Kasumi-1 (cell line): ENCODE data around the gene FHIT.

ENCODE experiments used
- DNase-seq, 2 experiments: peaks; one replicate each; lab custom pipeline; 2025; lab: John Stamatoyannopoulos, UW

The FHIT gene

DNA sequence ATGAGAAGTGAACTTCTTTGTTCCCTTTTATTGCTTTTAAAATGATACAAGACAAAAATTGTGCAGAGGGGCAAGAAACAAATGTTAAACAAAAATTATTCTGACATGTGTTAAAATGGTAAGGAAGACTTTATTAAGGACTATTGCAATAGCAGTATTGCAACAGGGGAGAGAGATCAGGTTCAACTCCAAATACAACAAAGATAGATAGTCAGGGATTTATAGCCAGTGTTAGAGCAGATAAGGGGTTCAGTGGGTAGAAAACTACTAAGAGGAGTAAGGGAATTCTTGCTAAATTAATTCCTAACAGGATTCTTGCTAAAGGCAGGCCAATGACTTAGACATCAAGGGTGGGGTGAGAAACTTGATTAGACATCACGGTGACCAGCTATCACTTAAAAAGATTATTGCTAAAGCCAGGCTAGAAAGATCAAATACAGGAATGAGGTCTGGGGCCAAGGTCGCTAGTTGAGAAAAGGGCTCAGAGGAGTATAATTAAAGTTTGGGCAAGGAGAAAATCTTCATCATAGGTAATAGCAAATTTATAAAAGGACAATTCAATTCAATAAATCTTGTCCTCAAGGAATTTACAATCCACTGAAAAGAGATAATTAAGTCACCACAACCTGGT, 81.5 kb downstream of the FHIT start:
- no peak for DNase-seq

DNA sequence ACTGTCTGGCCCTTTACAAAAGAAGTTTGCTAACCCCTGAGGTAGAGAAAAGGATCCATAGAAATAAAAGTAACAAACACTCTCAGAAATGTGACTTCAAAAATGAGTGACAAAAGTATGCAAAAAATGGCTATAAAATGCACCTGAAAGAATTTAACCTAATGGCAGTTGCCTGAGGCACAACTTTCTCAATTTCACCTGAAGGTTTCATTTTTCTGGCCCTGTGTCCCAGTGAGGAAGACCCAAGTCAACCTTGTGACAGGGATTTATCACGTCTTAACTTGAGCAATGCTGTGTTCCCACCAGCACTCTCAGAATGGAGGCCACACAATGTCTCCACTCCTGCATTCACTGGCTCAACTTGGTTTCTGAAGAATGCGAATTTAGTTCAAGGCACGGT, 83.0 kb downstream of the FHIT start:
- DNase-seq: no peak

DNA sequence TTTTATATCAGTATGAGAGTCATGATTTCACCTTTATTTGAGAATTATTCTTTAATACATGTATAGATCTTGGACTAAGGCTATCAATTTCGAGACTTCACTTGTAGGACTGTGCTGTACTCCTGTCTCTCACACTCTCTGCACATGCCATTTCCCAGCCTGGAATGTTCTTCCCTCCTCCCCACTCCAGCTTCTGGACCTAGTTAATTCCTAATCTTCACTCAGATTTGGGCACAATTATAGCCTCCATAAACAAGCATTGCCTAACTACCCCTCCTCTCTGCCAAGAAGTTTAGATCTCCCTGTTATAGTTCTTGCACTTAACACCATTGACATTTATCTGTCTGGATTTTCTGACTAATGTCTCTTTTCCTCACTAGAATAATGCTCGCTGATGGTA, 88.3 kb downstream of the FHIT start:
- no peak for DNase-seq

DNA sequence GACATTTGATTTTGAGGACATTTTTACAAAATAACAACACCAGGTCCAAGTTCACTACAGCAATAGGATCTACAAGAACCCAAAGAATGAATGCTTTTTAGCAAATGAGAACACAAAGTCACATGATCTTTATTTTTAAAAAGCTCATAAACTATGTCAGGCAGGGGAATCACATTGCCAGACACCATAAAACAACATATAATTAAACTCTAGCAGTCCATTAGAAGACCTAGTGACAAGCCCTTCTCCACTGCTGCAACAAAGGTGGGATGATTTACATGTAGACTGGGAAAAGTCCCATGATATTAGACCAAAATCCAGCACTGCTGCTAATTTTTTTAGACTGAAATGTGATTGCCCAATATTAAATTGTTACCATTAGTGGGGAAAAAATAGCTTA, 92.6 kb downstream of the FHIT start:
- DNase-seq: no peak

DNA sequence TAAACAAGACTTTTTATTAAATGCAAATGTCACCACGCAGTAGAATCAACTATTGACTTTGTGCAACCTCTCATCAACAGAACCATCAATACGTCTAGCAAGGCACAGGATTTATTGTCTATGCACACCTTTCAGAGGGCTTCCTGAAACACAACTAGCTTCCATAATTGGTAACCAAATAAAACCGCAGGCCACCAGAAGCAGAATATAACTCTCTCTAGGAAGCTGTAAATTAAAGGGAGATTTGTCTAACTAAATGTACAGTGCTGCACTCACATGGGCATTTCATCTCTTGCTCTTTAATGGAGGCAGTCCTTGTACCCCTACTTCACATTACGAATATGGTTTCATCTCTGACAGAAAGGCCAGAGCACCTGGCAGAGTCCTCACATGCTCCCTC, 93.0 kb downstream of the FHIT start:
- DNase-seq: no peak

DNA sequence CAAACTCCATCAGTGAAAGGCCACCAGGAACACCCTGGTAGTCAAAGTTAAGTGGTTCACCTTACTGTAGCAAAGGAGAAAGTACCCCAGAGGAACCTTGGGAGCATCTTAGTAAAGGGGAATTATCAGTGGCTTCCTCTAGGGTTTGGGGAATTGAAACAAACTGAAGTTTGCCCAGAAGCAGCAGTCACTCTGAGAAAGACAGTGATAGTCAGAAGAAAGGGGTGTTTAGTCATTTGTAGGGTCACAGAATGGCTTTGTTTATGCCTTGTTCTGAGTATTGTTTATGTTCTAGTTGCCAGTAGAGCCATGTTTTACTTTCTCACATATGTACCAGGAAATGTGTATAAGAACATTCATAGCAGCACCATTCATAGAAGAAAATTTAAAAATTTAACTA, 93.8 kb downstream of the FHIT start:
- no peak for DNase-seq

DNA sequence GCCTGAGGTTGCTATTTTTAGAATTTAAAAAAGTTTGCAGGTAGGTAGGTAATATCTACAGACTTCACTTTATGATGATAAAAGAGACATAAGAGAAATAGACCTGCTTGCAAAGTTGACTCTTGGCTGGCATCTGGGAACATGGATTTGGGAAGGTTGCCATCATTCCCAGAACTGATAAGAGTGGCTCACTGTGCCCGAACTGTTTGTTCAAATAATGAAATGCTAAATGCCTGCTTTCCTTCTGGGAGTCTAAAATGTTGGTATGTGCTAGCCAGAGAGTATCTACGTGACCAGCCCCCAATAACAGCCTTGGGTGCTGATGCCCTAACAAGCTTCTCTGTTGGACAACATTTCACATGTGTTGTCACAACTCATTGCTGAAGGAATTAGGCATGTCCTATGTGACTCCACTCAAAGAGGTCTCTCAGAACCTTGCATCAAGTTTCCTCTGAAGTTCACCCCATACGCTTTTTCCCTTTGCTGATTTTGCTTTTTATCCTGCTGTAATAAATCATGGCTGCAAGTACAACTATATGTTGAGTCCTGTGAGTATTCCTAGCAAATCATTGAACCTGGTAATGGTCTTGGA, 95.5 kb downstream of the FHIT start:
- no peak for DNase-seq

DNA sequence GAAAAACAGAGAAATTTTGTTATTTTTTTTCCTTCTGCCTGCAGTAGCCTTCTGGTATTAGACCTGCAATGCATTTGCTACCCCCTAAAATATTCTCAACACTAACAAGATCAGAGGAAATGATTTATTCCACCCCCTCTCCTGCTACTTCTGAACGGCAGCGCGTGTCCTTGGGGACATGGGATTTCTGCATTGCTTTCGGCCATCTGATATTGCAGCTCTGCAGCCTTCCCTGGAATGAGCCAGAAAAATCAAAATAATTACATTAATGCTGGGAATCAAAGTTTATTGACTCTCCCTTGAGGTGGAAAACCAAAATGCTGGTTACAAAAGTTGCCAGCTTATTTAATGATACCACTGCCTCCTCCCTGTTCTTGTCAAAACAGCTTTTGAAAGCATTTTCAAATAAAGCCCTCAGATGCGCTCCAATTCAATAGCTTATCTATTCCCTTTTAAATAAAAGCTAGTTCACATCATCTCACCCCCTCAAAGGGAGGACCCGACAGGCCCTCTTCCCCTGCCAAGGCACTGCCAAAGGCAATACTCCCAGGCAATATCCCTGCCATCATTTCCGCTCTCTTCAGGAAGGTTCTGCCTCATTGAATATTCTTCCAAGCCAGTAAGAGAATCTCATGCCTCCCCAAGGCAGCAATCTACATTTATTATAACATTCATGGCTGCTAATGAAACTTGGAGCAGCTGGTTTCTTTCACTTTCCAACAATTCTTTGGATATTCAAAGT, 96.6 kb downstream of the FHIT start:
- DNase-seq: no peak

DNA sequence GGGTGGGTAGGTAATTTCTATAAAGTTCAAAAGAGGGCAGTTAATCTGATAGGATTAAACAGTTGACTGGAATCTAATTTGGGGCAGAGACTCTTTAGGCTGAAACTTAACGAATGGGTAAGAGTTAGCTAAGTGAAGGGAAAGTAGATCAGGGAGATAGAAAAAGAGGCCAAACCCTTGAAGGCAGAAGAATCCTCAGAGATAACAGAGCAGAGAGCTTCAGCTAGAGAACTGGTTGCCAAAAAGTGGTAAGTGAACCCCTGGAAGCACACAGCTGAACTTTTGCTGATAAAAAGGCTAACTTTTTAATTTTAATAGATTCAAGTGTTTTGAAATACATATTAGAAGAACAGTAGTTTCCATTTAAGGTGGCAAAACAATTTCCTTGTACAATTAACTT, 99.2 kb downstream of the FHIT start:
- no peak for DNase-seq

DNA sequence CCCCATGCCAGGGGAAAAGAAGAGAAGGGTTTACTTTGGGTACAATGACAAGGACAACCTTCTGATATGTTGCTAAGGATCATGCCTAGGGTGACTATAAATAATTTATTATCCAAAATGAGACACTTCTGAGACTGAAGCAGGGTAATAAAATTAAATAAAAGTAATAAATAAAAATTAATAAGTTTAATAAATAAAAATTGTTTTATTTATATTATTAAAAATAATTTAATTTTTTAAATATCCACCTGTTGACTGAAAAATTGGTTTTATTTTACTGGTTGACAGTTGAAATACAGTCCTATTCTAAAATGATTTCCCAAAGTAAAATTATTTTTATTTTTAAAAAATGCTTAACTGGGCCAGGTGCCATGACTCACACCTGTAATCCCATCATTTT, 102.0 kb downstream of the FHIT start:
- DNase-seq: no peak

DNA sequence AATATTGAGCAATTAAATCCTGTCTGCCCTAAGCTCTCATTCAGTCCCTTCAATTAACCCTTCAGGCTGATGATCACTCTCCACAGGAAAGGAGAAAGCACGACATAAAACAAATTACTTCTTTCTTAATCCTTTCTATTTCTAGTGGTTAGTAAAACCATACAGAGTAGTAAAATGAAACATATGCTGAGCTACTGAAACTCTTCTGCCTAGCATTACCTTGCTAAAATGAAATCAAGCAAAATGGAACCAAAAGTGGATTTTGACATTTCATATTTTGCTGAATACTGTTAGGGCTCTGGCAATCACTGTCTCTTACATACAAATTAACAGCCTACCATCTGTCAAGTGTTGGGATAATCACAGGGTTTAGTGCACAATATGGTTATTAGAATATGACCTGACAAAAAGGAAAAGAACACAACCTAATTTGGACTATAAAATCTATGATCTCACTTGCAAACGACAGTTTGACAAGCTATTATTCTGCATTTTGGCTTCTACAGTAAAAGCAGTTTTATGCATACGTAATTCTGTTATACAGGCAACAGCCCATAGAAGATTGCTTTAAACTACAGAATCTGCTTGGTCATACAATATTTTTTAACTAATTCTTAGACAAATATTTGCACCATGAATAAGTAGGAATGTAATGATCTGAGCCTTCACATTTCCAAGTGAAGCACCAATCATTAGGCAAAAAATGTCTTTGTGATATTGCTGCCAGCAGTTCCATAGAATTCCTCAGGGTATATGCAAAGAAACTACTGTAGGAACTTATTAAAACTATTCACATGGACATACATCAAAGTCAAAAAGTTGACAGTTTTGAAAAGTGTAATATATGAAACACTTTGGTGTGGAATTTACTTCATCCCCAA, 105.0 kb downstream of the FHIT start:
- DNase-seq: no peak

DNA sequence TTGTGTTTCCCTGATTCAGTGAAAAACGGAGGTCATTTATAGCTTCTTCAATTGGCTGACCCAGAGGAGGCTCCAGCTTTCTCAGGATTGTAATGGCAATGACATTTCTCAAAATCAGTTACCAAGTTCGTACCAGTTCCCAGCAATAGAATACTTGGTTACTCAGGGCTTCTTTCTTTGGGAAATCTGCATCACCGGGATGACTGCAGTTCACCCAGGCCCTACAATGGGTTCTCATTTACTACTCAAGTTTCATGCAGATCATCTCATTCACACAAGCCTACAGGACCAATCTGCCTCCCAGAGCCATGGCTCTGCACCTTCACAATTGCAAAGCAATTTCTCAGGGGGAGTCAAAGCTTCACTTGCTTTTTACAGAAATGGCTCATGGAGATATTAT, 109.6 kb downstream of the FHIT start:
- DNase-seq: no peak

DNA sequence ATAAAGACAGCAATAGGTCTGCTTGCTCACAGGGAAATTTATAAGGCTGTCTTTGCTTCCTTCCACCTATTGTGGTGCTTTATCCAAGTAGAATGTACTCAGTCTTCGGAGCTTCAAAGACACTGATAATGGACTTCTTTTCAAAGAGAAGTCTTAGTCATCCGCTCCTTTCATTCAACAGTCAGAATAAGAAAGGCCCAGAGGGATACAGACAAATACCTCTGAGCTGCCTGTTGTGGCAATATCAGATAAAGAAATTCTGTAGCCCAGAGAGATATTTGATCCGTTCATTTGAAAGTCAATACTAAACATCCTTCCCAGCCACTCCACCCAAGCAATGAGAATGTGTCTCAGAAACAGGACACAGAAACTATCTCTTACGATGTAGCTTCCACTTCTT, 110.0 kb downstream of the FHIT start:
- DNase-seq: no peak

DNA sequence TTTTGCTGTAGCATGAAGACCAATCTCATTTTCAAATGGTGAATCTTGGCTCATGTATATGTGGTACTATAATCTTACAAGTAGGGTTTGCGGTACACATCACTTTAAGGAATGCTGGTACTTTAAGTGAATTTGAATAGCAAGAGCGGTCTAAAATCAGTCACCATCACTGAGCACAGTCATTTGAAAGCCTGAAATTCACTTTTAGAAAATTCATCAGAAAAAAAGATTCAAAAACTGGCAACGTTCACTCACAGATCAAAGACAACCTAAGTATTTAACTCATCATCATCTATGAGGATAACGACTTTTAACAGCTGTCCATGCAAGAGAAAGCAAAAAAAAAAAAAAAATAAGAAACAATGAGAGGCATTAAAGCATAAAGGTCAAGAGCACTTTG, 111.6 kb downstream of the FHIT start:
- DNase-seq: no peak

DNA sequence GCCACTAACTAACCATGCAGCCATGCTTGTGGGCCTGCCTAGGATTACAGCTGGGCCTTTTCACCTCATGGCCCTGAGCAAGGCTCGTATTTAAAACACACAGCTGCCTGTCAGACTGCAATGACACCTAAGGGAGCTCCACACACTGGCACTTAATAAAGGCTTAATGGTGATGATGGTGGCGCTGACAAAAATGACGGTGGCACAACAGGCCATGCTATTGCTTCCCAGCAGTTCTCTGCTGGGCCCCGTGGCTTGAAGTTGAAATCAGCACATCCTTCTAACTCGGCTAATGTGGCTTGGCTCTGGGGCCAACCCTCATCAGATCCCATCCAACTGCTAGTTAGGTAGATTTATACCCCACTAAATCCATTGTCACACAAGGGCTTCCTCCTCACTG, 112.9 kb downstream of the FHIT start:
- no peak for DNase-seq

DNA sequence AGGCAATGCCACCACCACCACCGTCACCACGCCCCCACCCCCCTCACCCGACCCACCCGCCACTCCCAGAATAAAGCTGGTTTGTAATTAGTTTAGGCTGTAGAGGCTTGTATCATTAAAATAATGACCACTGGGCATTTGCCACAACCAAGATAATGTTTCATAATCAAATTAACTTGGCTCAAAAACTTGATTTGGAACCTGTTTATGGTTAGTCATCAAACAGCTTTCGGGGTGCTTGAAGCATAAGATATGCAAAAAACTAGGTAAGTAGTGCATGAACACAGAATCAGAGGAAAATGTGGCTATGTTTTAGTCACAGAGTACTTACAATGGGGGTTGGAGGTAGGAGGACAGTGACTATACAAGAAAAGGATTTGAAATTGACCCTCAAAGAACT, 115.1 kb downstream of the FHIT start:
- no peak for DNase-seq

DNA sequence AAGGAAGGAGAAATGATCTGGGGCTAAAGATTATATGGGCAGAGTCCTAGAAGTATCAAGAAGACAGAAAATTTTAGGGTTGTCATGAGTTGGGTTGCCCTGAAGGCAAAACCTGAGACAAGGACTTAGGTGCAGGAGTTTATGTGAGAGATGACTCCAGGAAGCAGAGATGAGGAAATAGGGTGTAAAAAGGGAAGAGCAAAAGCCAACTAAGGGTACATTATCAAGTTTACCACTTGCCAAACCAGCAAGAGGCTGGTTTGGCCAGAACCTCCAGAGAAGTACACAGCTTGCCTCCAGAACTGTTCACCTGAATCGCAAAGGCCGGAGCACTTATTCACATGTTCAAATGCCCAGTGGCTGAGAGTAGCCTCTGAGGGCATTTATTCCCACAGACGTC, 116.7 kb downstream of the FHIT start:
- DNase-seq: peak; percentile 6 to 16

DNA sequence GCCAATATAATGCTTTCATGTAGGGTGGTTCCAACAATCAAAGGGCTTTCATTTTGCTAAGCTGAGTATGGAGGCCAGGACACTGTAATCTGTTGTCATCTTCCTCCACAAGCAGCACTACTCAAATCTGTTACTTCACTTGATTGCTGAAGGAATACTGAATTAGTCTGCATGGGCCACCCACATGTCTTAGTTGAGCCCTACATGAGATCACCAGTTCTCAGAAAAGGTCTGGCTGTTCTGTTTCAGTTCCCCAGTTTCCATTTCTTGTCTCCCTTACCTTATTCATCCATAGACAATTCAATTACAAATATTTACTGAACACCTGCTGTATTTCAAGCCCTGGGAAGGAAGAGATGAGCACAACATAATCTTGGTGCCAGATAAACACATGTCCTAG, 119.2 kb downstream of the FHIT start:
- no peak for DNase-seq

DNA sequence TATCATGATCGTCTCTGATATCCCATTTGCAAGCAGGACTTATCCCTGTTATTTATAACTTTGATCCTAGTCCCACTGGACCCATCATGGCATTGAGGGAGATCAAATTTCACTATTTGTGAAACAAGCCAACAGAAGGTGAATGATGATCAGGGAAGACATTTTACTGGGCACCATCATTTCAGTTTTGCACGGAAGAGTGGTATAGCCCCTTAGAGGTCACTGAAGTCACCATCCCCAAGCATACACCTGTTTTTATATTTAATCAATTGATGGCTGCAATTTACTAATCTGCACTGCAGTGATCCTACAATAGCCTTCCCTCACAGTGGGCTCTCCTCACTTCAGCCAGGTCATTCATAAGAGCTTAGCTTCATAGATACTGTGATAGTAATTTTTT, 132.4 kb downstream of the FHIT start:
- no peak for DNase-seq

DNA sequence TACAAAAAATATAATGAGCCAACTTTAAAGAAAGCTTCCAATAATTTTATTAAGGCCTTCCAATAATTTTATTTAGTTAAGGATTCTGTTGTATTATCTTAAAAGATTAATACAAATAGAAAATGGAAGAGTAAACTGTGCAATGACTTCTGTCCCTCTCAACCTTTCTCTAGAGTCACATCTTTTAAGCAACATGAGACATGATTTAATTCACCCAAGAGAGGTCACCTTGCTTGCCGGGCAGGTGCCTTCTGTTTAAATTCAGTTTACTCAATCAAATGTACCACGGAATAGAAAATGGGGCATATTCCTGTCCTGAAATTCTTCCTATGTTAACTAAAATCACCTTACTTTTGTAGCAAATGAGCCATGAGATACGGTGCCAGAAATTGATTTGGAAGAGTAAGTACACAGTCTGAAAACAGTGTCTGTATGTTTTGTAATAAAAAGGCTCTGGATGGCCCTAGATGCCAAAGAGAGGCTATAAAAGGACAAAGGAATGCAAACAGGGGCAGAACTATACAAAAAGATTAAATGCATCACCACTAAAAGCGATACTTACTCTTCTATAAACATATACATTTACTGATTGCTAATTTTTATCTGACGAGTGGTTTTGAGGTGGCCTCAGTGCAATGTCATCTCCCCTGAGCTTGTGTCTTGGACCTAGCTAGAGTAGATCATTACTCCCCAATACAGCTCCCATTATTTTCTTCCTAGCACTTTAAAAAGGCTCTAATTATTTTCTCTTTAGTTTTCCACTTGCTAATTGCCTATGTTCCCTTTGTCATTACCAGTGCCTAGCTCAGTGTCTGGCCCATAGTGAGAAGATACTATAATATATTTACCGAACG, 134.0 kb downstream of the FHIT start:
- DNase-seq: no peak

DNA sequence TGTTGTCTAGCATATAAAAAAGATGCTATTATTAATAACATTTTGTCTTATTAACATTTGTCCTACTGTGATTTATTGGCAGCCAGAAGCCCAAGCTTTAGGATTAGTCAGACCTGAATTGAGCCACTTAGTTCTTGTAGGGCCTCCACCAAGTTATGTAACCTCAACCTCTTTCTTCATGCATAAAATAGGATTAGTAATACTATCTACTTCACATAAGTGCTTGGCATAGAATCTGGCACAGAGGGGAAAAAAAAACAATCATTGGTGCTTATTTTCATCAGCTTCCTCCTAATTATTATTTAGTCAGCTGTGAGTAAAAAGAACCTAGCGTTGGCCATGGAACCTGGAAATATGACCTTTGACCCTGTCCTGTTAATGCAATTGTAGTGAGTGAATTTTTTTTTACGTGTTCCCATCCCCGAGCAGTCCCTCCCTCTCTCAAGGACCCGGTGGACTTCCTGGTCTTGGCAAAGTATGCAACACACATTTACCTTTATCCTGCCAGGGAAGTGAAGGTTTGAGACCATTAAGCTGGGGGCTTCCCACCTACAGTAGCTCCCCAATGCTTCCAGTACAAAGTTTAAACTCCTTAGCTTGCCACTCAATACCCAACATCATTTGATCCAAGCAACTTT, 136.8 kb downstream of the FHIT start:
- no peak for DNase-seq
